HG03103 (cell line): ENCODE data around the gene CA9.

ENCODE experiments used
- ATAC-seq: cut with Tn5 transposase; IDR thresholded peaks from one replicate; pipeline ENCODE4 v1.9.1; 2021; ENCODE audit warnings: low read depth; ENCODE audit not compliant: unreplicated experiment

CA9 gene

GRCh38 chr9:35713578-35713977, 39.9 kb downstream of the CA9 start:
- ATAC-seq, result no peak

GRCh38 chr9:35714123-35714522, 40.4 kb downstream of the CA9 start:
- ATAC-seq, result no peak

DNA sequence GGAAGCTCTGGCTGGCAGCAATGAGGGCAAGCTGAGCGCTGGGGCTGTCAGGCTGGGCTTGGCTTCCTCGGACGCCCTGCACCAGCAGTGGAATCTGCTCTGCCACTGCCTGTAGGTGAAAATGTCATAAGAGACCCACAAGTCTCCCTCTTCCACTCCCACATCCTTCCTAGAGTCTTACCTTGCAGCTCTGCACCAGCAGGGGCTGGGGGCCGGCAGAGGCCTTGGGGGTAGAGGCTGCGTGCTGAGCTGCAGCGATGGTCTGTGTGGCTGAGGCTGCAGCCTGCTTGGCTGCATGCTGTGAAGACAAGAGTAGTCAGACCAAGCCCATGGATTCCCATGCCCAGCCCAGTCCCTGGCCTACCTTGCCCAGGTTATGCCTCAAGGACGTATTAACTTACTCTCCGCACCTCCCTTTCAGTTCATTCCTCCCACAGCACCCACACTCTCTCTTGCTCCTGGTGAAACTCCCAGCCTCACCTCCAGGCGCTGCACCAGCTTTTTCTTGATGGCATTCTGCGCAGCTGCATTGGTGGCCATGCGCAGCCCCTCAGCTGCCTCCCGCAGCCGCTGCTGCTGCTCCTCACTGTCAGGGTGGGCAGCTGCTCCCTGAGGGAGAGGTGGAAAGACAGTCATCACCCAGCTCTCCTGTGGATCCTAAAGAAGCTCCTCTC, 41.0 kb downstream of the CA9 start:
- no peak for ATAC-seq

GRCh38 chr9:35716230-35716629, 42.5 kb downstream of the CA9 start:
- no peak for ATAC-seq

GRCh38 chr9:35717132-35717870, 43.6 kb downstream of the CA9 start:
- no peak for ATAC-seq

DNA sequence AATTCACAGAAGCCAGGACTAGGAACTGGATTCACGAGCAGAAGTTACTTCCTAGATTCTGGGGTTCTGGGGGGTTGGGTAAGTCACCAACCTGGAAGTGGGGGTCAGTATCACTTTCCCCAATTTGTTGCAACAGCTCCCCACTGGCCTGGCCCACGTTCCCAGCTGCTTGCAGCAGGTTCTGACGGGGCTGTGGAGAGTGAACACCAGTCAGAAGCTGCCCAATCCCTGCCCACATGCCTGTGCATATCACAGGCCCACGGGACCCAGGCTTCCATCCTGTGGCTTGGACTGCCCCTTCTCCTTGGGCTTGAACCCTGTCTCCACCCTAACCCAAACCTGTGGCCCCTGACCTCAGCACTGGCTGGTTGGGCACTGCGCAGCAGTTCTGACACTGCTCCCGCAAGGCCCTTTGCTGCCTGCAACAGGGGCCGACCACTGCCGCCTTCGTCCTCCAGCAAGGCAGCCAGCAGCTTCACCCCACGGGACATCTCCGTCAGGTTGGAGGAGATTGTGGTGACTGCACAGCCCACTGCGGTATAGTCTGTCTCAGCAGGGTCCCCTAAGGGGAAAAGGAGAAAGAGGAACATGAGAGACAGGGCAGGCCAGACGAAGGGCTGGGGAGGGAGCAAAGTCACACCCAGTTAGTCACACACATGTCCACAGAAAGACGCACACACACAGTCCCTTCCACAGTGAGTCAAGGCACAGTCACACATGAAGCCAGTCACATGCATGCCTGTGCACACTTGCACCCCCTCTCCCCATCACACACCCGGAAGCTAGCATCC, 45.2 kb downstream of the CA9 start:
- no peak for ATAC-seq

DNA sequence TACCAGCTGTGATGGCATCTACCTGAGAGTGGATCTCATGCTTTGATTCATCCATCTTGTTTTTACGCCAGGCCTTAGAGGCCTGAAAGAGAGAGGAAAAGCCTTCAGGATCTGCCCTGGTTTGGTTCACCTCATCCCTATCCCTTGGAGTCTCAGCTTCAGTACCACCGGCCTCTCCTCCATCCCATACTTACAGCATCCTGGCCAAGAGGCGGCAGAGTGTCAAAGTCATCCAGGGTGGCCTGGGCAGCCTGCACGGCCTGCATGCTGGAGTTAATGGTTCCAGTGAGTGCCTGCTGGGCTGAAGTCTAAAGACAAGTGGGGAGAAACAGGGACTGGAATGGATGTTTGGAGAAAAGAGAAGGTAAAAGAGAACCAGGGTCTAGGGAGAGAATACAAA, 45.8 kb downstream of the CA9 start:
- ATAC-seq, result no peak

GRCh38 chr9:35723426-35723825, 49.7 kb downstream of the CA9 start:
- ATAC-seq, result no peak

DNA sequence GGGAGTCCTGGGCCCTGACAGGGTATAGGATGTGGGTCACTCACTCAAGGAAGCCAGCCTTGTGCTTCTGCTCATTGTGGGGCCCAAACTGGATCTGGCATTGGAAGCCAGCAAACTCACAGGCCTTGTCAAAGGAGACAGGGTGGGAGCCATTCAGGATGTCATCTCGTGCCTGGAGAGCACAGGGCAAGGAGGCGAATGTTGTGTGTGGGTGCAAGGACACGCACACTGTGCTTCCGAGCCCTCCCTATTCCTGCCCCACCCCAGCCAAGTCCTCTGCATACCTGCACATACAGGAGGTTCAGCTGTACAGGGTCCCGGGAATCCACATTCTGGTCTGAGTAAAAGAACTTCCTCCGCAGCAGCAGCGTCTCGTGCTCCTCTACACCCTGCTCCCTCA, 50.2 kb downstream of the CA9 start:
- no peak for ATAC-seq

DNA sequence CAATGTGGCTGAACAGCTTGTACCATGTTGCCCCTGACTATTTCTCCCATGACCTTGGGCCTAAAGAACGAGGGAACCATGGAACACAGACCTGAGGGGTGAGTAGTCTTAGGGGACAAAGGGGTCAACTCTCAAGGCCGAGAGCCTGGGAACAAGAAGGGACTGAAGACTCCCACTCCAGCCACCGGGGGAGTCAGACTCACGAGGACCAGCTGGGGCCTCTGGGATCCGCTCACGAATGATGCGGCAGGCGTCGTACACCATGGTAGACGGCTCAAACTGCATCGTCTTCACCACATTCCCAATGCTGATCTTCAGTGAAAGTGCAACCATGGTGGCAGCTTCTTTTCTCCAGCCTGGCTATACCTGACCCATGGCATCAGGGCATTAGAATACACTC, 51.6 kb downstream of the CA9 start:
- no peak for ATAC-seq

DNA sequence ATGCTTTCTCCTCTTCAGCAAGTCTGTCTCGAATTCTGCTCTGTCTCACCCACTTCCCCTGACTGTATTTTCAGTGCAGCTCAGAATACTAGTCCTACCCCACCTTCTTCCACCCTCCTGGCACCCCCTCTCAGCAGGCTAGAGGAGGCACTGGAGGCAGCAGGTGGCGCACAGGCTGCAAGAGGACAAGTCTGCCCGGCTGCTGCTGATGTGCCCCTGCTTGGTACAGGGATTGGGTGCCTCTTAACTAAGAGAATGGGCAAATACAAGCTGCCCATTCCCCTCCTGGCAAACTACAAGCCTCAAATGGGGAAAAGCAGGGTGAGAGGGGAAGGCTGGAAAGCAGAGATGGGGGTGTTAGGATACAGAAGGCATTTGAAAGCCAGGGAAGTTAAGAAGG, 53.2 kb downstream of the CA9 start:
- ATAC-seq, result no peak

GRCh38 chr9:35727676-35728040, 53.9 kb downstream of the CA9 start:
- no peak for ATAC-seq

GRCh38 chr9:35728041-35728971, 54.6 kb downstream of the CA9 start:
- no peak for ATAC-seq

GRCh38 chr9:35729101-35729500, 55.4 kb downstream of the CA9 start:
- no peak for ATAC-seq

GRCh38 chr9:35729700-35730485, 56.2 kb downstream of the CA9 start:
- ATAC-seq, result no peak

- ATAC-seq, result no peak
Observed at GRCh38 chr9:35730486-35730854, 56.7 kb downstream of the CA9 start.
